Measurements from ENCODE around the gene PEAR1. TPM values are rescaled to one million over a fixed set of nuclear protein-coding genes. Genes with fewer than 3 reads are reported as not detected.

PEAR1 gene
- total and polyA plus RNA-seq, 2 of the 8 experiments (the other 6 are each of a cell fraction or from before 2014, with no cell fraction given), result 0.63 to 0.71 TPM

- H3K9me3 ChIP-seq (ENCODE audit: insufficient read depth in 2 of 2, low read depth in 1 of 2, low read length in 1 of 2), result no peaks in the 10 kb centered on the region
- H2BK5ac ChIP-seq (ENCODE audit: low read depth, low read length), result no peak overlapping the region
- no peak for FAIRE-seq
- H2AFZ ChIP-seq (ENCODE audit: low read length), result no peak overlapping the region
- no peak overlapping the region for H3K27ac ChIP-seq (ENCODE audit: low read depth, low read length)
- 85% methylated on average over 11 of the region's 11 CpGs; no CpG with 5 or more reads in 1 of the 2 experiments for WGBS, 2 experiments (ENCODE audit: extremely low coverage in 1 of 2, insufficient coverage in 1 of 2, insufficient read length in 1 of 2, insufficient replicate concordance in 2 of 2, low coverage in 1 of 2, low lambda C conversion rate in 2 of 2, missing lambda C conversion rate in 1 of 2)
- no peak overlapping the region for H4K5ac ChIP-seq (ENCODE audit: insufficient read length, low read depth, low read length)
- no peak overlapping the region for H3K9ac ChIP-seq (replicated peaks in 1 of 4; ENCODE audit: extremely low read depth in 1 of 4, low read depth in 3 of 4, low read length in 3 of 4)
- H3K36me3 ChIP-seq (ENCODE audit: control insufficient read depth in 2 of 4, insufficient read depth in 4 of 4, low read length in 3 of 4), result peaks cover 0 to 6% (median 0%) of the 10 kb centered on the region in 4 experiments; a peak in 2 of 8 replicates
- H3K27me3 ChIP-seq (replicated peaks in 1 of 4; ENCODE audit: control insufficient read depth in 3 of 4, extremely low read depth in 1 of 4, insufficient read depth in 3 of 4, low read length in 3 of 4), result peaks cover 13 to 32% (median 30%) of the 10 kb centered on the region in 4 experiments
- TF ChIP-seq POLR2A (IDR thresholded peaks at IDR 0.05; ENCODE audit: control extremely low read depth in 1 of 2, low read depth in 2 of 2, low read length in 2 of 2) (0 out of 3 replicates have a peak, but pooled peaks of 1 of the 2 experiments have one; percentile 17), CBX5 (IDR thresholded peaks at IDR 0.05; ENCODE audit: low read depth, low read length) (no peak)
- H2AK5ac ChIP-seq (ENCODE audit: low read depth, low read length), result no peak overlapping the region
- POLR2A ChIA-PET (ENCODE audit: partially characterized antibody), result interaction anchor here (1.1 kb wide), 1 partner anchor 37 kb away, joined by 4 read pairs; no protein-coding TSS in a partner anchor
- H2BK12ac ChIP-seq (ENCODE audit: low read depth, low read length), result no peak overlapping the region
- H3K79me2 ChIP-seq (ENCODE audit: control insufficient read depth in 1 of 2, insufficient read depth in 2 of 2, low read length in 2 of 2), result no peaks in the 10 kb centered on the region
- H4K91ac ChIP-seq (replicated peaks; ENCODE audit: insufficient read length, low read length), result no peak overlapping the region
- H3K4ac ChIP-seq (replicated peaks; ENCODE audit: insufficient read length, low read depth, low read length), result no peak overlapping the region
- H4K20me1 ChIP-seq (replicated peaks in 1 of 2; ENCODE audit: control insufficient read depth in 1 of 2, insufficient read depth in 2 of 2, low read length in 2 of 2), result peaks cover 4 to 5% of the 10 kb centered on the region in 2 experiments
- peaks cover 5% of the 10 kb centered on the region; the same call in 1 of the 2 replicates for H3K23me2 ChIP-seq (ENCODE audit: low read depth, low read length)
- H3K79me1 ChIP-seq (ENCODE audit: low read depth, low read length), result no peaks in the 10 kb centered on the region
- H4K8ac ChIP-seq (ENCODE audit: extremely low read depth, insufficient read depth, low read length), result no peak overlapping the region
- H3K23ac ChIP-seq (ENCODE audit: insufficient read length), result no peak overlapping the region
- no peak overlapping the region for H2BK120ac ChIP-seq (replicated peaks; ENCODE audit: low read depth, low read length)
- no peak overlapping the region for H3K14ac ChIP-seq (ENCODE audit: insufficient read length)
- peaks cover 0 to 6% (median 4%) of the 10 kb centered on the region in 4 experiments; a peak in 4 of 7 replicates for H3K4me1 ChIP-seq (replicated peaks in 1 of 4; ENCODE audit: control insufficient read depth in 3 of 4, insufficient read depth in 4 of 4, low read length in 3 of 4)
- no peak overlapping the region for H3K56ac ChIP-seq (replicated peaks; ENCODE audit: insufficient read length, low read depth, low read length)
- no peak overlapping the region for H2BK20ac ChIP-seq (ENCODE audit: low read length)
- no peak overlapping the region; the same call in 1 of the 2 replicates for H3K18ac ChIP-seq (ENCODE audit: extremely low read depth, low read length)
- no peak overlapping the region for H2BK15ac ChIP-seq (ENCODE audit: low read length)
- no peak overlapping the region for H3K4me2 ChIP-seq (ENCODE audit: insufficient read depth in 1 of 2, low read depth in 2 of 2, low read length in 2 of 2)
- CTCF ChIA-PET (ENCODE audit: partially characterized antibody), result interaction anchor here (0.6 to 4.2 kb wide), 8 partner anchors 11 to 94 kb away, joined by 3 to 25 read pairs (median 4); partner anchors contain the start of gene LRRC71
- no peak for DNase-seq (ENCODE audit: low read depth in 1 of 2, low spot score in 2 of 2)
- no peak overlapping the region for H3K4me3 ChIP-seq (ENCODE audit: extremely low read depth in 1 of 4, insufficient read depth in 2 of 4, low read depth in 3 of 4, low read length in 4 of 4)
Measured at GRCh38 chr1:156931211-156931952, 37.9 kb downstream of the PEAR1 start.
